GM19328 (cell line): Measurements from ENCODE around the gene ICAM4.
A peak's percentile ranks its signal among the peaks of the same experiment; 100 is the strongest.
"Not testable (repeated sequence)": the region's sequence is repeated elsewhere in the genome, so short reads cannot be mapped to it uniquely, and the experiment has no call there.

Source experiments
- ATAC-seq: cut with Tn5 transposase; IDR thresholded peaks from one replicate; pipeline ENCODE4 v1.9.1; 2021; ENCODE audit warnings: mild to moderate bottlenecking, moderate library complexity; ENCODE audit not compliant: unreplicated experiment

Gene ICAM4

GRCh38 chr19:10286803-10287737 is at the start of gene ICAM4:
Gene ICAM4, plus strand, starts transcription at chr19:10286955. Its CDS starts 58 bp downstream, at chr19:10287013.
- ATAC-seq: no peak

- ATAC-seq: no peak
Measured at GRCh38 chr19:10237702-10238101, 49.1 kb upstream of the ICAM4 start.

- no peak for ATAC-seq
Measured at GRCh38 chr19:10238172-10238783, 48.5 kb upstream of the ICAM4 start.

GRCh38 chr19:10241826-10242449 is 44.8 kb upstream of the ICAM4 start:
- not testable (repeated sequence) for ATAC-seq

GRCh38 chr19:10243606-10244005 is 43.1 kb upstream of the ICAM4 start:
- ATAC-seq: no peak

GRCh38 chr19:10245189-10245939 is 41.4 kb upstream of the ICAM4 start:
- ATAC-seq: no peak

- no peak for ATAC-seq
Measured at GRCh38 chr19:10246511-10246910, 40.2 kb upstream of the ICAM4 start.

- peak; percentile 92 for ATAC-seq
Measured at GRCh38 chr19:10251792-10252694, 34.7 kb upstream of the ICAM4 start, which contains the start of gene MRPL4. Gene MRPL4, plus strand, starts transcription at chr19:10252214. Its CDS starts 40 bp downstream, at chr19:10252254.

GRCh38 chr19:10252707-10253106 is 34.0 kb upstream of the ICAM4 start:
- ATAC-seq: no peak

- ATAC-seq: no peak
Measured at GRCh38 chr19:10254244-10254643, 32.5 kb upstream of the ICAM4 start.

GRCh38 chr19:10255358-10255757 is 31.4 kb upstream of the ICAM4 start:
- ATAC-seq: no peak

GRCh38 chr19:10256551-10256950 is 30.2 kb upstream of the ICAM4 start:
- no peak for ATAC-seq

GRCh38 chr19:10256970-10257615 is 29.7 kb upstream of the ICAM4 start:
- no peak for ATAC-seq

- ATAC-seq: no peak
Measured at GRCh38 chr19:10258080-10258710, 28.6 kb upstream of the ICAM4 start.

GRCh38 chr19:10259162-10259905 is 27.4 kb upstream of the ICAM4 start:
- no peak for ATAC-seq

GRCh38 chr19:10260141-10260584 is 26.6 kb upstream of the ICAM4 start:
- ATAC-seq: no peak

- no peak for ATAC-seq
Measured at GRCh38 chr19:10262771-10263170, 24.0 kb upstream of the ICAM4 start.

- ATAC-seq: no peak
Measured at GRCh38 chr19:10266706-10267105, 20.0 kb upstream of the ICAM4 start.
